ENCODE results near the gene YAP1. TPM values are rescaled to one million over a fixed set of nuclear protein-coding genes. Genes with fewer than 3 reads are reported as not detected.
"Not testable (repeated sequence)": the region's sequence is repeated elsewhere in the genome, so short reads cannot be mapped to it uniquely, and the experiment has no call there.

Gene YAP1
- total RNA-seq, 5 donors from 2014 or later (not counting 1 experiment from before 2014, with no cell fraction given): 0.23 to 0.86 (median 0.63) TPM

- Mint-ChIP-seq H3K4me1 (peaks cover 7 to 10% (median 9%) of the 10 kb centered on the region in 3 donors), H3K36me3 (no peaks in the 10 kb centered on the region)
- no peak for ATAC-seq (replicated peaks in 1 of 4)
Measured at GRCh38 chr11:102263379-102264003, 153.2 kb downstream of the YAP1 start.

DNA sequence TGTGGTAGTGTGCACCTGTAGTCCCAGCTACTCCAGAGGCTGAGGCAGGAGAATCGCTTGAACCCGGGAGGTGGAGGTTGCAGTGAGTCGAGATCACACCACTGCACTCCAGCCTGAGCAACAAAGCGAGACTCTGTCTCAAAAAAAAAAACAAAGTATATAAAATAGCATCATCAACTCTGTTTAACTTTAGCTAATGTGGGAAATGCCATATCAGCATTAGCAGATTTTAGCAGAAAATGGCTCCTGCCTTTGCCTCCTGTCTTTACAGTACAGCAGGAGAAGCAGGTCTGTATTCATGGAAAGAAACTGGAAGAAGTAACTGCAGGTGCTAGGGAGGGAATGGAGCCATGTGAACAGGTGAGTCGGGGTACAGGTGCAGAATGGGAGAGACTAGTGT lies 154.5 kb downstream of the YAP1 start:
- DNase-seq; H3K36me3 ChIP-seq (ENCODE audit: control insufficient read depth in 2 of 2, extremely low read depth in 1 of 2, insufficient read depth in 1 of 2, low read length in 1 of 2); H3K27me3 ChIP-seq (replicated peaks in 1 of 2; ENCODE audit: control insufficient read depth in 2 of 2, extremely low read depth in 1 of 2, insufficient read depth in 2 of 2, low read length in 1 of 2); H3K27ac ChIP-seq (ENCODE audit: low read length); H3K27me3 Mint-ChIP-seq; POLR2A ChIA-PET; H3K4me3 ChIP-seq (ENCODE audit: control insufficient read depth in 1 of 2, extremely low read depth in 1 of 2, low read length in 1 of 2); H3K9me3 ChIP-seq; H3K9me3 Mint-ChIP-seq; H3K4me3 Mint-ChIP-seq; H3K36me3 Mint-ChIP-seq; ATAC-seq (replicated peaks in 1 of 4); H3K27ac Mint-ChIP-seq: not testable (repeated sequence)
- H3K4me1 Mint-ChIP-seq: peaks cover 19 to 22% (median 20%) of the 10 kb centered on the region in 3 donors
- CTCF ChIA-PET: interaction anchor here in 1 of 2 donors (0.7 kb wide), 1 partner anchor 24 kb away, joined by 3 read pairs; no protein-coding TSS in a partner anchor
- H3K4me1 ChIP-seq (ENCODE audit: control insufficient read depth in 1 of 2, extremely low read depth in 1 of 2, insufficient read depth in 2 of 2, low read length in 2 of 2): peaks cover 10 to 17% of the 10 kb centered on the region in 2 experiments
- WGBS (ENCODE audit: insufficient coverage): no CpG with 5 or more reads among the region's 5 CpGs

More at GRCh38 chr11:102263379-102264003, 153.2 kb downstream of the YAP1 start:
- CTCF ChIA-PET: no interaction called here
- Mint-ChIP-seq H3K4me3 (no peak overlapping the region), H3K27ac (no peak overlapping the region), H3K9me3 (no peaks in the 10 kb centered on the region), H3K27me3 (peaks cover 0 to 4% of the 10 kb centered on the region in 2 donors)
- H3K27ac ChIP-seq (ENCODE audit: low read length): no peak overlapping the region
- POLR2A ChIA-PET: interaction anchor here in 1 of 2 donors (0.7 kb wide), 1 partner anchor 287 kb away, joined by 3 read pairs; no protein-coding TSS in a partner anchor
- no peaks in the 10 kb centered on the region for H3K27me3 ChIP-seq (replicated peaks in 1 of 2; ENCODE audit: control insufficient read depth in 2 of 2, extremely low read depth in 1 of 2, insufficient read depth in 2 of 2, low read length in 1 of 2)
- no peak overlapping the region for H3K4me3 ChIP-seq (ENCODE audit: control insufficient read depth in 1 of 2, extremely low read depth in 1 of 2, low read length in 1 of 2)
- DNase-seq: no peak
- H3K4me1 ChIP-seq (ENCODE audit: control insufficient read depth in 1 of 2, extremely low read depth in 1 of 2, insufficient read depth in 2 of 2, low read length in 2 of 2): peaks cover 0 to 6% of the 10 kb centered on the region in 2 experiments
- no peaks in the 10 kb centered on the region for H3K36me3 ChIP-seq (ENCODE audit: control insufficient read depth in 2 of 2, extremely low read depth in 1 of 2, insufficient read depth in 1 of 2, low read length in 1 of 2)
- no peaks in the 10 kb centered on the region for H3K9me3 ChIP-seq
- no CpG with 5 or more reads among the region's 3 CpGs for WGBS (ENCODE audit: insufficient coverage)

DNA sequence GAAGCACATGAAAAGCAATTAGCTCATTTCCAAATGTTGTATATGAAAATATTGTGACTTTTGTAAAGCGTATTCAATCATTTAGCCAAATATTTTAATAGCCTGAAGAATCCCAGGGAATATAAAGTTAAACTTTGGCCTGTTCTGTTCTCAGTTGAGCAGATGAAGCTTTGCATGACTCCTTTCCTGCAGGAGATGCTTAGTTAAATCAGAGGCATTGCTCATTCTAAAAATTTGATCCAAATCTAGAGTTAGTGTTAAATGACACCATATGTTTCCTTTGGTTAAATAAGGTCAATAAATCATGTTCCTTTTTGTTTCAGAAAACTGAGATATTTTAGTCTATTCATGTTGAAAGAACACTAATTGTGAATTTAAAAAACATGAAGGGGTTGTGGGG lies 155.9 kb downstream of the YAP1 start:
- Histone ChIP-seq H3K9me3 (no peaks in the 10 kb centered on the region), H3K27ac (ENCODE audit: low read length) (no peak overlapping the region), H3K4me1 (ENCODE audit: control insufficient read depth in 1 of 2, extremely low read depth in 1 of 2, insufficient read depth in 2 of 2, low read length in 2 of 2) (peaks cover 11 to 23% of the 10 kb centered on the region in 2 experiments), H3K36me3 (ENCODE audit: control insufficient read depth in 2 of 2, extremely low read depth in 1 of 2, insufficient read depth in 1 of 2, low read length in 1 of 2) (no peaks in the 10 kb centered on the region), H3K27me3 (replicated peaks in 1 of 2; ENCODE audit: control insufficient read depth in 2 of 2, extremely low read depth in 1 of 2, insufficient read depth in 2 of 2, low read length in 1 of 2) (no peaks in the 10 kb centered on the region), H3K4me3 (ENCODE audit: control insufficient read depth in 1 of 2, extremely low read depth in 1 of 2, low read length in 1 of 2) (no peak overlapping the region)
- Mint-ChIP-seq H3K36me3 (no peaks in the 10 kb centered on the region), H3K27ac (no peak overlapping the region), H3K4me3 (no peak overlapping the region), H3K9me3 (no peaks in the 10 kb centered on the region), H3K27me3 (peaks cover 0 to 10% of the 10 kb centered on the region in 2 donors), H3K4me1 (peaks cover 20 to 31% (median 28%) of the 10 kb centered on the region in 3 donors)
- DNase-seq (no peak), ATAC-seq (replicated peaks in 1 of 4) (no peak)
- CTCF ChIA-PET: interaction anchor here in 1 of 2 donors (0.6 kb wide), 1 partner anchor 10 kb away, joined by 3 read pairs; no protein-coding TSS in a partner anchor
- POLR2A ChIA-PET: interaction anchor here in 1 of 2 donors (0.7 kb wide), 1 partner anchor 274 kb away, joined by 3 read pairs; no protein-coding TSS in a partner anchor
- WGBS (ENCODE audit: insufficient coverage): no CpG with 5 or more reads among the region's 1 CpG

- CTCF ChIA-PET: interaction anchor here in 1 of 2 donors (1.3 to 1.8 kb wide), 2 partner anchors 21 to 51 kb away, joined by 4 to 7 read pairs; no protein-coding TSS in a partner anchor
- no peaks in the 10 kb centered on the region for H3K9me3 ChIP-seq
- H3K4me1 ChIP-seq (ENCODE audit: control insufficient read depth in 1 of 2, extremely low read depth in 1 of 2, insufficient read depth in 2 of 2, low read length in 2 of 2): peaks cover 11 to 23% of the 10 kb centered on the region in 2 experiments
- H3K4me1 Mint-ChIP-seq: peaks cover 26 to 34% (median 32%) of the 10 kb centered on the region in 3 donors
- H3K4me3 ChIP-seq (ENCODE audit: control insufficient read depth in 1 of 2, extremely low read depth in 1 of 2, low read length in 1 of 2): no peak overlapping the region
- POLR2A ChIA-PET: no interaction called here
- peak overlapping the region in 2 of 3 donors; percentile 38 to 91 for H3K4me3 Mint-ChIP-seq
- H3K36me3 ChIP-seq (ENCODE audit: control insufficient read depth in 2 of 2, extremely low read depth in 1 of 2, insufficient read depth in 1 of 2, low read length in 1 of 2): no peaks in the 10 kb centered on the region
- WGBS (ENCODE audit: insufficient coverage): 91% methylated on average over 1 of the region's 5 CpGs
- DNase-seq: no peak
- H3K27ac ChIP-seq (ENCODE audit: low read length): peak overlapping the region; percentile 22
- H3K27me3 Mint-ChIP-seq: peaks cover 0 to 12% of the 10 kb centered on the region in 2 donors
- H3K27me3 ChIP-seq (replicated peaks in 1 of 2; ENCODE audit: control insufficient read depth in 2 of 2, extremely low read depth in 1 of 2, insufficient read depth in 2 of 2, low read length in 1 of 2): no peaks in the 10 kb centered on the region
- no peaks in the 10 kb centered on the region for H3K36me3 Mint-ChIP-seq
- H3K27ac Mint-ChIP-seq: peak overlapping the region; percentile 44 to 78
- no peak for ATAC-seq (replicated peaks in 1 of 4)
- H3K9me3 Mint-ChIP-seq: no peaks in the 10 kb centered on the region
Measured at GRCh38 chr11:102267609-102268008, 157.4 kb downstream of the YAP1 start.

GRCh38 chr11:102268083-102268984 lies 158.1 kb downstream of the YAP1 start:
- H3K36me3 ChIP-seq (ENCODE audit: control insufficient read depth in 2 of 2, extremely low read depth in 1 of 2, insufficient read depth in 1 of 2, low read length in 1 of 2): no peaks in the 10 kb centered on the region
- ATAC-seq (replicated peaks in 1 of 4) (peak; percentile 98 to 99 (median 99)), DNase-seq (peak; percentile 60 to 91 (median 80))
- H3K4me3 ChIP-seq (ENCODE audit: control insufficient read depth in 1 of 2, extremely low read depth in 1 of 2, low read length in 1 of 2): peak overlapping the region; percentile 46 to 67
- CTCF ChIA-PET: interaction anchor here (0.5 to 1.8 kb wide), 24 partner anchors 11 to 408 kb away, joined by 3 to 9 read pairs (median 3); partner anchors contain the start of gene BIRC3 (in 1 of the 2)
- H3K4me1 Mint-ChIP-seq: peaks cover 32 to 36% (median 36%) of the 10 kb centered on the region in 3 donors
- H3K4me1 ChIP-seq (ENCODE audit: control insufficient read depth in 1 of 2, extremely low read depth in 1 of 2, insufficient read depth in 2 of 2, low read length in 2 of 2): peaks cover 11 to 23% of the 10 kb centered on the region in 2 experiments
- POLR2A ChIA-PET: interaction anchor here in 1 of 2 donors (0.6 kb wide), 2 partner anchors 8 to 231 kb away, joined by 3 read pairs; no protein-coding TSS in a partner anchor
- H3K36me3 Mint-ChIP-seq: no peaks in the 10 kb centered on the region
- 29% methylated on average over 22 of the region's 39 CpGs for WGBS (ENCODE audit: insufficient coverage)
- no peaks in the 10 kb centered on the region for H3K27me3 ChIP-seq (replicated peaks in 1 of 2; ENCODE audit: control insufficient read depth in 2 of 2, extremely low read depth in 1 of 2, insufficient read depth in 2 of 2, low read length in 1 of 2)
- H3K27me3 Mint-ChIP-seq: peaks cover 0 to 13% of the 10 kb centered on the region in 2 donors
- H3K4me3 Mint-ChIP-seq: peak overlapping the region; percentile 69 to 91 (median 74)
- no peaks in the 10 kb centered on the region for H3K9me3 Mint-ChIP-seq
- H3K27ac Mint-ChIP-seq: peak overlapping the region; percentile 67 to 78
- no peak overlapping the region for H3K27ac ChIP-seq (ENCODE audit: low read length)
- H3K9me3 ChIP-seq: no peaks in the 10 kb centered on the region
